MM.1S (cell line): ENCODE data around the gene ELOVL2.

Source experiments
- CTCF ChIP-seq: fragments of 300-600 bp; sonication (generic); IDR thresholded peaks from 2 replicates; pipeline ENCODE4 v1.5.1; 2016; ENCODE audit warnings: antibody characterized with exemption, low read length, mixed read lengths
- EZH2 ChIP-seq: fragments of 300-600 bp; sonication (generic); optimal IDR thresholded peaks from 2 replicates; pipeline ENCODE3; 2017; ENCODE audit warnings: low read depth, mild to moderate bottlenecking, antibody characterized with exemption, low read length, mixed read lengths

DNA sequence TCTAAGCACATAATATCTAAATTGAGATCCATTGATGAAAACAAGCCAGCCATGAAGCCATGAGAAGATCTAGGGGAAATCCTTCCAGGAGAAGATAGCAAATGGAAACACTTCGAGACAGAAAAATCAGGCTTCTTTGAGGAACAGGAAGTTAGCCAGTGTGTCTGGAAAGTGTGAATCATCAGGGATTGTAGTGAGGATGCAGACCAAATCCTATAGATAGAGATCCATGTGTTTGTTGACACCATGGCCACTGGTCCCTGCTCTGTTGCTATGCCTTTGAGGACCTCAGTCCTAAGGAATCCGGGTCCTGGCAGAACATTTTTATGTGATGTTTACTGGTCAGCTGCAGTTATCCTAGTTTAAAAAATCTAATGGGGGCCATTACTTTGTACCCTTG, 6.6 kb upstream of the ELOVL2 start:
- TF ChIP-seq CTCF: no peak
- TF ChIP-seq EZH2: no peak
